Astrocyte (in vitro differentiated cells and primary cell): ENCODE results near the gene PCBP3. TPM values are rescaled to one million over a fixed set of nuclear protein-coding genes. Genes with fewer than 3 reads are reported as not detected.
"Not testable (repeated sequence)": the region's sequence is repeated elsewhere in the genome, so short reads cannot be mapped to it uniquely, and the experiment has no call there.

Experiments used
- DNase-seq: peaks from one replicate; pipeline ENCODE4 v3.0.0-alpha.2; 2010; ENCODE audit warnings: low read depth
- FAIRE-seq: peaks from 2 replicates; lab custom pipeline; 2011; peaks lifted over from hg19 to GRCh38; lab: Jason Lieb, UNC
- H2AFZ ChIP-seq: 2 replicates; pipeline ENCODE4 v1.6.0; 2012; ENCODE audit warnings: low read depth, low read length, inconsistent platforms
- H3K27ac ChIP-seq: 2 replicates; pipeline ENCODE4 v1.5.1; 2011; ENCODE audit warnings: low read depth, low read length, inconsistent platforms
- H3K27me3 ChIP-seq: 2 replicates; pipeline ENCODE4 v1.6.0; 2011; ENCODE audit warnings: low read length, inconsistent platforms; ENCODE audit not compliant: insufficient read depth
- H3K36me3 ChIP-seq: 2 replicates; pipeline ENCODE4 v1.5.1; 2011; ENCODE audit warnings: low read length, inconsistent platforms; ENCODE audit not compliant: insufficient read depth
- H3K4me1 ChIP-seq: 2 replicates; pipeline ENCODE4 v1.5.1; 2011; ENCODE audit warnings: low read length, inconsistent platforms; ENCODE audit not compliant: insufficient read depth
- H3K4me2 ChIP-seq: 2 replicates; pipeline ENCODE4 v1.6.0; 2012; ENCODE audit warnings: low read length, inconsistent platforms
- H3K4me3 ChIP-seq: 2 replicates; pipeline ENCODE4 v1.5.1; 2011; ENCODE audit warnings: low read depth, mild to moderate bottlenecking, low read length, inconsistent platforms; ENCODE audit not compliant: insufficient read depth
- H3K79me2 ChIP-seq: 2 replicates; pipeline ENCODE4 v1.6.0; 2012; ENCODE audit warnings: mild to moderate bottlenecking, low read length, inconsistent platforms; ENCODE audit not compliant: insufficient read depth
- H3K9ac ChIP-seq: 2 replicates; pipeline ENCODE4 v1.6.0; 2012; ENCODE audit warnings: mild to moderate bottlenecking, low read length, inconsistent platforms
- H3K9me3 ChIP-seq: 2 replicates; pipeline ENCODE4 v1.5.1; 2012; ENCODE audit warnings: low read depth, mild to moderate bottlenecking, low read length, inconsistent platforms; ENCODE audit not compliant: insufficient read depth
- H4K20me1 ChIP-seq: 2 replicates; pipeline ENCODE4 v1.6.0; 2012; ENCODE audit warnings: low read length, inconsistent platforms; ENCODE audit not compliant: insufficient read depth
- H3K27ac Mint-ChIP-seq: one replicate; pipeline ENCODE4 v1.8.0; 2021; ENCODE audit warnings: mild to moderate bottlenecking, mixed read lengths; ENCODE audit not compliant: unreplicated experiment
- H3K27me3 Mint-ChIP-seq: one replicate; pipeline ENCODE4 v1.8.0; 2021; ENCODE audit warnings: low read depth, mixed read lengths; ENCODE audit not compliant: unreplicated experiment
- H3K36me3 Mint-ChIP-seq: one replicate; pipeline ENCODE4 v1.8.0; 2021; ENCODE audit warnings: low read depth, mixed read lengths; ENCODE audit not compliant: unreplicated experiment
- H3K4me1 Mint-ChIP-seq: one replicate; pipeline ENCODE4 v1.8.0; 2021; ENCODE audit warnings: low read depth, mixed read lengths; ENCODE audit not compliant: unreplicated experiment
- H3K4me3 Mint-ChIP-seq: one replicate; pipeline ENCODE4 v1.8.0; 2021; ENCODE audit warnings: mild to moderate bottlenecking, moderate library complexity, mixed read lengths; ENCODE audit not compliant: unreplicated experiment
- H3K9me3 Mint-ChIP-seq: one replicate; pipeline ENCODE4 v1.8.0; 2021; ENCODE audit warnings: mild to moderate bottlenecking, mixed read lengths; ENCODE audit not compliant: unreplicated experiment
- CTCF ChIP-seq: IDR thresholded peaks from 2 replicates; pipeline ENCODE4 v1.5.1; 2011; ENCODE audit warnings: low read depth, mild to moderate bottlenecking, inconsistent platforms, low read length, moderate library complexity; ENCODE audit not compliant: insufficient read depth
- EZH2 ChIP-seq: IDR thresholded peaks from 2 replicates; pipeline ENCODE4 v1.6.1; 2012; ENCODE audit warnings: mild to moderate bottlenecking, low read length, inconsistent platforms; ENCODE audit not compliant: insufficient read depth
- total RNA-seq: library from RNA; stranded (reverse); gene quantifications from 2 replicates; pipeline ENCODE4 v1.2.1, GENCODE V29; 2021

PCBP3 gene
- total RNA-seq, 1 donor from 2014 or later, result 1.8 TPM

- H2AFZ ChIP-seq, result peak overlapping the region; percentile 62
- peak overlapping the region; percentile 76 for H3K27ac ChIP-seq
- no peaks in the 10 kb centered on the region for H3K27me3 Mint-ChIP-seq
- H3K27me3 ChIP-seq, result no peaks in the 10 kb centered on the region
- H4K20me1 ChIP-seq, result no peaks in the 10 kb centered on the region
- no peak for TF ChIP-seq EZH2
- no peak for TF ChIP-seq CTCF
- no peaks in the 10 kb centered on the region for H3K79me2 ChIP-seq
- H3K9me3 Mint-ChIP-seq, result no peaks in the 10 kb centered on the region
- H3K36me3 ChIP-seq, result no peaks in the 10 kb centered on the region
- no peak overlapping the region for H3K27ac Mint-ChIP-seq
- H3K4me1 Mint-ChIP-seq, result peaks cover 12% of the 10 kb centered on the region
- H3K4me3 Mint-ChIP-seq, result peak overlapping the region; percentile 78
- peak overlapping the region; percentile 37 for H3K4me3 ChIP-seq
- peak overlapping the region; percentile 86 for H3K4me2 ChIP-seq
- DNase-seq (peak; percentile 76), FAIRE-seq (peak; percentile 5)
- H3K9me3 ChIP-seq, result no peaks in the 10 kb centered on the region
- no peaks in the 10 kb centered on the region for H3K36me3 Mint-ChIP-seq
- H3K9ac ChIP-seq, result peak overlapping the region; percentile 76
- peaks cover 55% of the 10 kb centered on the region for H3K4me1 ChIP-seq
Measured at GRCh38 chr21:45974073-45975019, 330.8 kb downstream of the PCBP3 start.

GRCh38 chr21:45975020-45975666 is 331.6 kb downstream of the PCBP3 start:
- DNase-seq (peak; percentile 45), FAIRE-seq (no peak)
- no peaks in the 10 kb centered on the region for H3K79me2 ChIP-seq
- no peaks in the 10 kb centered on the region for H3K36me3 Mint-ChIP-seq
- no peak for TF ChIP-seq EZH2
- TF ChIP-seq CTCF, result no peak
- H3K27ac ChIP-seq, result peak overlapping the region; percentile 76
- no peaks in the 10 kb centered on the region for H3K9me3 ChIP-seq
- H3K27ac Mint-ChIP-seq, result peak overlapping the region; percentile 62
- H2AFZ ChIP-seq, result peak overlapping the region; percentile 23
- H3K36me3 ChIP-seq, result no peaks in the 10 kb centered on the region
- H4K20me1 ChIP-seq, result no peaks in the 10 kb centered on the region
- peak overlapping the region; percentile 57 for H3K4me3 Mint-ChIP-seq
- H3K9ac ChIP-seq, result peak overlapping the region; percentile 76
- H3K27me3 Mint-ChIP-seq, result no peaks in the 10 kb centered on the region
- peaks cover 12% of the 10 kb centered on the region for H3K4me1 Mint-ChIP-seq
- H3K9me3 Mint-ChIP-seq, result no peaks in the 10 kb centered on the region
- H3K27me3 ChIP-seq, result no peaks in the 10 kb centered on the region
- H3K4me2 ChIP-seq, result peak overlapping the region; percentile 86
- peaks cover 57% of the 10 kb centered on the region for H3K4me1 ChIP-seq
- peak overlapping the region; percentile 37 for H3K4me3 ChIP-seq

GRCh38 chr21:45975667-45976409 is 332.3 kb downstream of the PCBP3 start:
- not testable (repeated sequence) for H3K27ac ChIP-seq, H3K27me3 ChIP-seq, H3K4me3 ChIP-seq, H3K79me2 ChIP-seq, H3K36me3 Mint-ChIP-seq, FAIRE-seq, H3K27me3 Mint-ChIP-seq, H4K20me1 ChIP-seq, DNase-seq, H3K4me2 ChIP-seq, H3K9me3 Mint-ChIP-seq, H2AFZ ChIP-seq, H3K36me3 ChIP-seq, H3K9ac ChIP-seq, H3K9me3 ChIP-seq
- Mint-ChIP-seq H3K4me1 (peaks cover 12% of the 10 kb centered on the region), H3K27ac (peak overlapping the region; percentile 62), H3K4me3 (peak overlapping the region; percentile 57)
- peaks cover 62% of the 10 kb centered on the region for H3K4me1 ChIP-seq
